CD4-positive, alpha-beta memory T cell (primary cell): ENCODE data around the gene MAFB. TPM values are rescaled to one million over a fixed set of nuclear protein-coding genes. Genes with fewer than 3 reads are reported as not detected.
A peak's percentile ranks its signal among the peaks of the same experiment; 100 is the strongest.

Experiments used
- CTCF ChIA-PET: fragments of 350-600 bp; sonication (Branson Sonifier 250); formaldehyde crosslinking; loops from one replicate; lab custom pipeline; 2021; ENCODE audit warnings: inconsistent platforms; ENCODE audit not compliant: partially characterized antibody; lab: Charles Lee
- POLR2A ChIA-PET: fragments of 350-600 bp; sonication (Branson Sonifier 250); formaldehyde crosslinking; loops from one replicate; lab custom pipeline; 2021; ENCODE audit not compliant: partially characterized antibody; lab: Charles Lee
- DNase-seq, 5 donors: peaks; one replicate each; pipeline versions ENCODE4 v3.0.0 to v3.0.0-alpha.2; 2020 to 2022; ENCODE audit warnings: mixed read lengths in 1 of 5
- H3K27ac ChIP-seq: one replicate; pipeline ENCODE4 v1.7.0; 2013; ENCODE audit warnings: low read depth, low read length
- H3K27me3 ChIP-seq: 2 replicates; pipeline ENCODE4 v1.7.0; 2013; ENCODE audit warnings: mild to moderate bottlenecking, low read length, moderate library complexity; ENCODE audit not compliant: insufficient read depth
- H3K36me3 ChIP-seq: 2 replicates; pipeline ENCODE4 v1.7.0; 2013; ENCODE audit warnings: mild to moderate bottlenecking, low read length, moderate library complexity; ENCODE audit not compliant: insufficient read depth
- H3K4me1 ChIP-seq: 2 replicates; pipeline ENCODE4 v1.7.0; 2013; ENCODE audit warnings: mild to moderate bottlenecking, low read length, moderate library complexity; ENCODE audit not compliant: insufficient read depth
- H3K4me3 ChIP-seq, 2 donors: one replicate each; pipeline ENCODE4 v1.7.0; 2013; ENCODE audit warnings: low read length in 2 of 2, mild to moderate bottlenecking in 1 of 2
- H3K9me3 ChIP-seq, 2 donors: one replicate each; pipeline ENCODE4 v1.7.0; 2013; ENCODE audit warnings: low read length in 2 of 2, control low read depth in 1 of 2; ENCODE audit not compliant: control insufficient read depth in 1 of 2
- H3K27ac Mint-ChIP-seq, 7 donors: one replicate each; pipeline ENCODE4 v1.8.0; 2020 to 2021; ENCODE audit warnings: mixed read lengths in 7 of 7, mild to moderate bottlenecking in 6 of 7, inconsistent platforms in 3 of 7, moderate library complexity in 3 of 7
- H3K27me3 Mint-ChIP-seq, 2 donors: one replicate each; pipeline ENCODE4 v1.8.0; 2020 to 2021; ENCODE audit warnings: mixed read lengths in 2 of 2
- H3K36me3 Mint-ChIP-seq, 2 donors: one replicate each; pipeline ENCODE4 v1.8.0; 2020 to 2021; ENCODE audit warnings: mixed read lengths in 2 of 2, inconsistent platforms in 1 of 2, mild to moderate bottlenecking in 1 of 2
- H3K4me1 Mint-ChIP-seq, 4 donors: one replicate each; pipeline ENCODE4 v1.8.0; 2020 to 2021; ENCODE audit warnings: mixed read lengths in 4 of 4, mild to moderate bottlenecking in 1 of 4
- H3K4me3 Mint-ChIP-seq, 8 donors: one replicate each; pipeline ENCODE4 v1.8.0; 2020 to 2021; ENCODE audit warnings: mixed read lengths in 8 of 8, mild to moderate bottlenecking in 7 of 8, moderate library complexity in 6 of 8, inconsistent platforms in 3 of 8
- H3K9me3 Mint-ChIP-seq, 8 donors: one replicate each; pipeline ENCODE4 v1.8.0; 2020 to 2021; ENCODE audit warnings: mixed read lengths in 8 of 8, mild to moderate bottlenecking in 5 of 8, inconsistent platforms in 3 of 8, moderate library complexity in 1 of 8
- intact Hi-C: fragments of 100-400 bp; cut with micrococcal nuclease; formaldehyde crosslinking; loops from one replicate; pipeline ENCODE4 v1.15.1; 2023
- polyA plus RNA-seq, 2 donors: library from polyadenylated mRNA; unstranded; fragments of 300-500 nt; fragmentation: Illumina TruSeq; gene quantifications; one replicate each; pipeline ENCODE4 v1.2.3, GENCODE V29; 2021
- total RNA-seq, 2 experiments: library from RNA; stranded (reverse); gene quantifications; one replicate each; pipeline ENCODE4 v1.2.3, GENCODE V29; 2021

The MAFB gene
- total and polyA plus RNA-seq, 4 experiments from 2014 or later = 0.07 to 2.6 (median 2.2) TPM; not detected in 1

DNA sequence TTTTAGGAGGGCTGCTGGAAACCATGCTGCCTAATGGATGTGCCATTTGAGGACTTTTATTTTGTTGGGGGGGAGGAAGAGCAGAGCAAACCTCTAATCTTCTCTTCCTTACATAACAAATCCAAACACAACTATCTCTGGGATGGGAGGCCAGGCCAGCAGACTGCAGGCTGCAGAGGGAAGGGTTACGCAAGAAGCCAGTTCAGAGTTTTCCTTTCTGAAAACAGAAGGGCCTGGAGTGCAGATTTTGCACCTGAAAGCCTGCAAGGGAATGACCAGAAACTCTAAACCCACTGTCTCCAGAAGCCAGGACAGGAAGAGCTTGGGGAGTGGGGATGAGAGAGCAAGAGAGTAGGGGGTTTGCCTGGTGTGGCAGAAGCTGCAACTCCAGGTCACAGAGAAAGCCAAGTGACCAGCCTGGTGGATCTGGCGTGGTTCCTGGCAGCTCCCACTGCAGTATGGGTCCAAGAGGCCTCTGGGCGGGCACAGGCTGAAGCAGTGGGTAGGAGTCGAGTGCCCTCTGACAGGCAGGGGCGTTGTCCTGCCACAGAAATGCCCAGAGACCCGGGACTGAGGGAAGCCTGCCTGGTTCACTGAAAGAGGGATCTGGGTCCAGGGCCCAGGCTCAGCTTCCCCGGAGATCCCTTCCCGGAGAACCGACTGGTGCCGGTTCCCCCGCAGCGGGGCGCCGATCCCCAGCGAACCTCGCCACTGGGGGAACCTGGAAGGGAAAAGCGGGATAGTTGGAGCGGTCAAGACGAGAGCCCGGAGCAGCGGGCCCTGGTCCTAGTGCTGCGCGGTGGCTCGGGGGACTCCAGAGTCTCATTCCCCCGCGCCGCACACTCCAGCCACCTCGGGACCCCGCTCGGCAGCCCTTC, 6.7 kb downstream of the MAFB start:
- Histone ChIP-seq H3K27ac (no peak overlapping the region), H3K4me1 (no peaks in the 10 kb centered on the region), H3K4me3 (no peak overlapping the region), H3K36me3 (no peaks in the 10 kb centered on the region), H3K27me3 (peaks cover 20% of the 10 kb centered on the region), H3K9me3 (no peaks in the 10 kb centered on the region)
- ChIA-PET CTCF (no interaction called here), POLR2A (no interaction called here)
- peak overlapping the region in 1 of 8 donors; percentile 54 for H3K4me3 Mint-ChIP-seq
- H3K27me3 Mint-ChIP-seq = peaks cover 45 to 58% of the 10 kb centered on the region in 2 donors
- intact Hi-C loops = no loop called here
- no peak for DNase-seq
- no peak overlapping the region for H3K27ac Mint-ChIP-seq
- no peaks in the 10 kb centered on the region for H3K36me3 Mint-ChIP-seq
- peaks cover 0 to 1% (median 0%) of the 10 kb centered on the region in 8 donors for H3K9me3 Mint-ChIP-seq
- H3K4me1 Mint-ChIP-seq = peaks cover 0 to 22% (median 3%) of the 10 kb centered on the region in 4 donors

DNA sequence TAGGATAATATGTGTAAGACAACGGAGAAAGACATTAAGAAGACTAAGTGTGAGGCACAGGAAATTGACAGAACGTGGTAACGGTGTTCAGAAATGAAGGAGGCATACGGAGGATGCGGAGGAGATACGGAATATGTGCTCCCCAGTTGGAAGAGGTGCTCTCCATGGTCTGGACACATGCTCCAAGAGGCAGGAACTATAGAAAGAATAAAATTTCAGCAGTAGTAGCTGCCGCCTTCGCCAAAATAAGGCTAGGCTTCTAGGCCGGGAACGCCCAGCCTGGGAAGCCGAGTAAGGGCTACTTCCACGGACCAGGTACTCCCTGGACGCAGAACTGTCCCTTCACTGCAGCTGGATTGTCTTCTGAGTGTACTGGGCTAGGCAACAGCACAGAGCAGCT, 7.4 kb downstream of the MAFB start:
- Histone ChIP-seq H3K4me1 (no peaks in the 10 kb centered on the region), H3K4me3 (no peak overlapping the region), H3K9me3 (no peaks in the 10 kb centered on the region), H3K36me3 (no peaks in the 10 kb centered on the region), H3K27me3 (peaks cover 22% of the 10 kb centered on the region), H3K27ac (no peak overlapping the region)
- CTCF ChIA-PET = no interaction called here
- Mint-ChIP-seq H3K27me3 (peaks cover 43 to 57% of the 10 kb centered on the region in 2 donors), H3K36me3 (no peaks in the 10 kb centered on the region), H3K27ac (no peak overlapping the region), H3K4me1 (peaks cover 0 to 22% (median 3%) of the 10 kb centered on the region in 4 donors), H3K9me3 (peaks cover 0 to 1% (median 0%) of the 10 kb centered on the region in 8 donors), H3K4me3 (no peak overlapping the region)
- POLR2A ChIA-PET = no interaction called here
- DNase-seq = no peak
- intact Hi-C loops = no loop called here

DNA sequence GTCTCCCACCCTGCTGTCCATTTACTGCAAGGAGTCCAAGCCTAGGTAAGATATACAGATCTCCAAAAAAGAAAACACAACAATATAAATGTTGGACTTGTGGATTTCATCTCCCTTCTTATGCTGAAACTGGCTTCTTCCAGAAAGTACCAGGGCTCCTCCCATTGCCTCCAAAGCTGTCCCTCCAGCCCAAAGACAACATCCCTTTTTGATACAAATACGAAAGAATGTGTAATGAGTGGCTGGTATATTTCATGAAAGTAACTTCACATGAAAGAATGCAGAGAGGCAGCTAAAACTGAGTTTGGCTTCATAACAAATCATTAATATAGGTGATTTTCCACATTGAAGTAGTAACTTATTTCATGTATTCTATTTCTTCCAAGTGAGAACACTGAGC, 7.9 kb downstream of the MAFB start:
- Histone ChIP-seq H3K9me3 (no peaks in the 10 kb centered on the region), H3K4me3 (no peak overlapping the region), H3K27me3 (peaks cover 27% of the 10 kb centered on the region), H3K27ac (no peak overlapping the region), H3K36me3 (no peaks in the 10 kb centered on the region), H3K4me1 (no peaks in the 10 kb centered on the region)
- ChIA-PET CTCF (no interaction called here), POLR2A (no interaction called here)
- intact Hi-C loops = no loop called here
- Mint-ChIP-seq H3K9me3 (peaks cover 0 to 1% (median 0%) of the 10 kb centered on the region in 8 donors), H3K27ac (no peak overlapping the region), H3K36me3 (no peaks in the 10 kb centered on the region), H3K4me1 (peaks cover 0 to 22% (median 3%) of the 10 kb centered on the region in 4 donors), H3K4me3 (no peak overlapping the region), H3K27me3 (peaks cover 42 to 53% of the 10 kb centered on the region in 2 donors)
- no peak for DNase-seq

DNA sequence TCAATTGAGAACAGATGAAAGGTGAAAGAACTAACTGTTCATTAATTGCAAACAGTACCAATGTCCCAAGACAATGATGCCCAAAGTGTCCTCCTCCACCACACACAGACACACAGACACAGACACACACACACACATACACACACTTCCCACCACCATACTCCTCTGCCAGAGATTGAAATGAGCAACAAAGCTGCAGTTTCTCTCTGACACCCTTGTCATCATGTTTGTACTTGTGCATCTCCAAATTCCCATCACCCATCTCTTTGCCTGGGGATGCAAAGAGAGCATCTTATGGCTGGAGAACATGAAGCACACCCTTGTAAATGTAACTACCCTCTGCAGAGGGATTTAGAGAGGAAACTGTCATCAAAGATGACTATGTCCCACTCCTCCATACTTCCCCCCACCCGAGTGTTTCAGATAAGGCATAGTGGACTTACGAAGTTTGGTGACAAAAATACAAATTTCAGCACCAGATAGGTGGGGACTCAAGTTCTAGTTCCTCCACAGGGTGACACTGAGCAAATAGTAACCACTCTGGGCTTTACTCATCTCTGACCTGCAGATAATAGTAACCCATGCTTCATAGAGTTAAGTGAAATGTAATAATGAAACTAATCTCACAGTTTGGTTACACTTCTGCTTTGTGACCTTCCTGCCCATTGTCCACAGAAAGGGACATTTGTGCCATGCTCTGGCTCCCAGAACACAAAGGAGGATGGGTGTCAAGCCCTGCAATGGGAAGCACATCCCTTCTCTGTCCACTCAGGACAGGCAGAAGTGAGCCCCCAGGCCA, 8.7 kb downstream of the MAFB start:
- Mint-ChIP-seq H3K9me3 (peaks cover 0 to 1% (median 0%) of the 10 kb centered on the region in 8 donors), H3K36me3 (no peaks in the 10 kb centered on the region), H3K4me1 (peaks cover 0 to 22% (median 4%) of the 10 kb centered on the region in 4 donors), H3K4me3 (no peak overlapping the region), H3K27ac (no peak overlapping the region), H3K27me3 (peaks cover 44 to 51% of the 10 kb centered on the region in 2 donors)
- Histone ChIP-seq H3K36me3 (no peaks in the 10 kb centered on the region), H3K9me3 (no peaks in the 10 kb centered on the region), H3K4me1 (no peaks in the 10 kb centered on the region), H3K27ac (no peak overlapping the region), H3K27me3 (peaks cover 28% of the 10 kb centered on the region), H3K4me3 (no peak overlapping the region)
- intact Hi-C loops = no loop called here
- no peak for DNase-seq
- ChIA-PET POLR2A (no interaction called here), CTCF (no interaction called here)

DNA sequence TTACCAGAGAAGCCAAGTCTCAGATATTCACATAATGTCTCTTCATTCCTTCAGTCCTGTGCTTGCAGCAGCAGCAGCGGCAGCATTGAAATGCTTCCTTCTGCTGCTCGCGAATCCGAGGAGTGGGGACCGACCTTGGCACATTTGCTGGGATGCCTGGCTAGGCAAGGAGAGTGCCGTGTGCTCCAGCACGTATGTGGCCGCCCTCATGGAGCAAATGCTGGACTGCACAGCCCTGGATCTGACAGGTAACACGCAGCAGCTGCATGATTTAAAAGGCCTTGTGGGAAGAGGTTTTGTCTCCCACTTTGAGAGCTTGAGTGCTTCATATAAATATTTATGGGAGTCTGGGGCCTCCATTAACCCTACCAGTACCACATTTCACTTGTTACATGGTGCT, 9.9 kb downstream of the MAFB start:
- intact Hi-C loops = no loop called here
- Mint-ChIP-seq H3K27ac (no peak overlapping the region), H3K36me3 (no peaks in the 10 kb centered on the region), H3K9me3 (peaks cover 0 to 1% (median 0%) of the 10 kb centered on the region in 8 donors), H3K27me3 (peaks cover 41% of the 10 kb centered on the region in 2 donors), H3K4me3 (no peak overlapping the region), H3K4me1 (peaks cover 0 to 18% (median 4%) of the 10 kb centered on the region in 4 donors)
- Histone ChIP-seq H3K4me1 (no peaks in the 10 kb centered on the region), H3K27me3 (peaks cover 26% of the 10 kb centered on the region), H3K36me3 (no peaks in the 10 kb centered on the region), H3K27ac (no peak overlapping the region), H3K9me3 (no peaks in the 10 kb centered on the region), H3K4me3 (no peak overlapping the region)
- POLR2A ChIA-PET = no interaction called here
- CTCF ChIA-PET = no interaction called here
- DNase-seq = no peak

DNA sequence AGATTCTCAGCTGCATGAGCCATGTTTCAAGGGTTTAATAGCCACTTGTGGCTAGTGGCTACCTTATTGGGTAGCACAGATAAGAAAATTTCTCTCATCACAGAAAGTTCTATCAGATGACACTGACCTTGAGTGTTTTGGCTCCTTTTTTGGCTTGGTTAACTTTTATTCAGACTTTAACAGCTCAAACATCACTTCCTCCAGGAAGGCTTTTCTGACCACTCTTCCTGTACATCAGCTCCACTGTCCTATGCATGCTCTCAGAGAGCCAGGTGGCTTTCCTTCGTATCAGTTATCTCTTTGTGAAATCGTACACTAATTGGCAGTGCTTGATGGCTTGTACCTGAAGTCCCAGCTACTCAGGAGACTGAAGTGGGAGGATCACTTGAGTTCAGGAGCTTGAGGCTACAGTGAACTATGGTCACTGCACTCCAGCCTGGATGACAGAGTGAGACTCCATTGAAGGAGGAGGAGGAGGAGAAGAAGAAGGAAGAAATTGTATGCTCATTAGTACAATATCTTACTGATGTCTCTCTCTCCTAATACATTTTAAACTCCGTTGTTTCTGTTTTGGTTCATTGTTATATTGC, 10.7 kb downstream of the MAFB start:
- ChIA-PET POLR2A (no interaction called here), CTCF (interaction anchor here (1.3 kb wide), 1 partner anchor 10 kb away, joined by 5 read pairs; no protein-coding TSS in a partner anchor)
- intact Hi-C loops = no loop called here
- Histone ChIP-seq H3K27me3 (peaks cover 20% of the 10 kb centered on the region), H3K4me1 (no peaks in the 10 kb centered on the region), H3K4me3 (no peak overlapping the region), H3K36me3 (no peaks in the 10 kb centered on the region), H3K27ac (no peak overlapping the region), H3K9me3 (no peaks in the 10 kb centered on the region)
- H3K4me1 Mint-ChIP-seq = peaks cover 0 to 12% (median 3%) of the 10 kb centered on the region in 4 donors
- no peaks in the 10 kb centered on the region for H3K36me3 Mint-ChIP-seq
- peaks cover 0 to 1% (median 0%) of the 10 kb centered on the region in 8 donors for H3K9me3 Mint-ChIP-seq
- H3K27ac Mint-ChIP-seq = no peak overlapping the region
- no peak overlapping the region for H3K4me3 Mint-ChIP-seq
- peaks cover 37 to 40% of the 10 kb centered on the region in 2 donors for H3K27me3 Mint-ChIP-seq
- no peak for DNase-seq
